ENCODE measurements around the gene CD302.

- TF ChIP-seq CTCF (conservative IDR thresholded peaks at IDR 0.05; ENCODE audit: low read depth, low read length) (no peak), EZH2 (IDR thresholded peaks at IDR 0.05; ENCODE audit: low read length, unreplicated experiment) (no peak), EZH2phosphoT487 (IDR thresholded peaks at IDR 0.05; ENCODE audit: borderline replicate concordance, low read length) (no peak)
These were observed 59.3 kb downstream of the CD302 start for GRCh38 chr2:159738509-159739390.
